SH-SY5Y (cell line): ENCODE measurements around the gene CAMTA1.
A peak's percentile ranks its signal among the peaks of the same experiment; 100 is the strongest.

Experiments used
- GATA2 ChIP-seq: IDR thresholded peaks from 2 replicates; pipeline ENCODE4 v1.6.1; 2011; ENCODE audit warnings: mild to moderate bottlenecking, low read depth, low read length
- GATA3 ChIP-seq: IDR thresholded peaks from 2 replicates; pipeline ENCODE4 v1.6.1; 2011; ENCODE audit warnings: low read depth, mild to moderate bottlenecking, low read length, moderate library complexity

Gene CAMTA1

GRCh38 chr1:7209336-7209735 lies 424.1 kb downstream of the CAMTA1 start:
- TF ChIP-seq GATA2 (peak; percentile 42; the same call in 1 of the 2 replicates), GATA3 (no peak)

GRCh38 chr1:7218210-7218832 lies 433.1 kb downstream of the CAMTA1 start:
- no peak for TF ChIP-seq GATA3
- no peak for TF ChIP-seq GATA2

GRCh38 chr1:7219031-7219430 lies 433.8 kb downstream of the CAMTA1 start:
- TF ChIP-seq GATA3: no peak
- no peak for TF ChIP-seq GATA2

- TF ChIP-seq GATA3: no peak
- no peak for TF ChIP-seq GATA2
These were observed 434.8 kb downstream of the CAMTA1 start for GRCh38 chr1:7220007-7220406.

GRCh38 chr1:7220712-7221252 lies 435.5 kb downstream of the CAMTA1 start:
- TF ChIP-seq GATA3 (no peak), GATA2 (no peak)

- TF ChIP-seq GATA3 (no peak), GATA2 (no peak)
These were observed 436.8 kb downstream of the CAMTA1 start for GRCh38 chr1:7221826-7222694.

GRCh38 chr1:7222695-7223015 lies 437.4 kb downstream of the CAMTA1 start:
- no peak for TF ChIP-seq GATA2
- no peak for TF ChIP-seq GATA3

- no peak for TF ChIP-seq GATA2
- no peak for TF ChIP-seq GATA3
These were observed 438.3 kb downstream of the CAMTA1 start for GRCh38 chr1:7223334-7224080.

- TF ChIP-seq GATA2: no peak
- no peak for TF ChIP-seq GATA3
These were observed 438.9 kb downstream of the CAMTA1 start for GRCh38 chr1:7224081-7224534.

GRCh38 chr1:7224644-7225043 lies 439.4 kb downstream of the CAMTA1 start:
- no peak for TF ChIP-seq GATA2
- no peak for TF ChIP-seq GATA3

GRCh38 chr1:7225711-7226505 lies 440.7 kb downstream of the CAMTA1 start:
- no peak for TF ChIP-seq GATA3
- no peak for TF ChIP-seq GATA2

- TF ChIP-seq GATA2: no peak
- TF ChIP-seq GATA3: no peak
These were observed 442.4 kb downstream of the CAMTA1 start for GRCh38 chr1:7227654-7228053.

- TF ChIP-seq GATA3: no peak
- no peak for TF ChIP-seq GATA2
These were observed 443.2 kb downstream of the CAMTA1 start for GRCh38 chr1:7228252-7228961.
